Liver (tissue), 9 donors: ENCODE measurements around the gene DNAH17. TPM values are rescaled to one million over a fixed set of nuclear protein-coding genes. Genes with fewer than 3 reads are reported as not detected.

Experiments used
- DNase-seq: peaks from one replicate; pipeline ENCODE4 v3.0.0-alpha.2; 2017; ENCODE audit warnings: low spot score
- H3K27ac ChIP-seq, 2 donors: one replicate each; pipeline ENCODE4 v1.7.0; 2013; ENCODE audit warnings: inconsistent platforms in 2 of 2, low read length in 2 of 2, control low read depth in 1 of 2, low read depth in 1 of 2, mild to moderate bottlenecking in 1 of 2
- H3K27me3 ChIP-seq, 4 donors: one replicate each; pipeline versions ENCODE4 v1.6.1 to v1.7.0; 2013; ENCODE audit warnings: low read length in 3 of 4, inconsistent platforms in 1 of 4, mild to moderate bottlenecking in 1 of 4, moderate library complexity in 1 of 4; ENCODE audit not compliant: control insufficient read depth in 4 of 4, insufficient read depth in 4 of 4
- H3K36me3 ChIP-seq, 4 donors: one replicate each; pipeline versions ENCODE4 v1.6.1 to v1.7.0; 2013; ENCODE audit warnings: low read length in 3 of 4, mild to moderate bottlenecking in 3 of 4, low read depth in 1 of 4, moderate library complexity in 1 of 4; ENCODE audit not compliant: control insufficient read depth in 4 of 4, insufficient read depth in 3 of 4
- H3K4me1 ChIP-seq, 4 donors: one replicate each; pipeline versions ENCODE4 v1.6.1 to v1.7.0; 2013; ENCODE audit warnings: low read length in 3 of 4, mild to moderate bottlenecking in 3 of 4, moderate library complexity in 1 of 4; ENCODE audit not compliant: control insufficient read depth in 4 of 4, insufficient read depth in 4 of 4
- H3K4me3 ChIP-seq, 3 donors: one replicate each; pipeline versions ENCODE4 v1.6.1 to v1.7.0; 2013; ENCODE audit warnings: low read length in 3 of 3, control low read depth in 1 of 3, low read depth in 1 of 3, mild to moderate bottlenecking in 1 of 3
- H3K9ac ChIP-seq, 2 donors: one replicate each; pipeline ENCODE4 v1.7.0; 2013; ENCODE audit warnings: low read length in 2 of 2, mild to moderate bottlenecking in 2 of 2, moderate library complexity in 2 of 2, control low read depth in 1 of 2, low read depth in 1 of 2
- H3K9me3 ChIP-seq, 4 donors: one replicate each; pipeline versions ENCODE4 v1.6.1 to v1.7.0; 2013; ENCODE audit warnings: low read length in 3 of 4; ENCODE audit not compliant: control insufficient read depth in 4 of 4
- CTCF ChIP-seq: fragments of 150-350 bp; IDR thresholded peaks from 2 replicates; pipeline ENCODE4 v1.5.1; 2017; ENCODE audit warnings: improper control_type of control experiment, low read depth, low read length; ENCODE audit not compliant: missing input control
- EGR1 ChIP-seq, 2 donors: IDR thresholded peaks; 2 replicates each; pipeline ENCODE4 v1.6.1; 2016 to 2018; ENCODE audit warnings: antibody characterized with exemption in 2 of 2, low read depth in 2 of 2
- FOXA1 ChIP-seq: IDR thresholded peaks from 2 replicates; pipeline ENCODE4 v1.6.1; 2016; ENCODE audit warnings: antibody characterized with exemption
- FOXA2 ChIP-seq: IDR thresholded peaks from 2 replicates; pipeline ENCODE4 v1.6.1; 2016; ENCODE audit warnings: antibody characterized with exemption
- GABPA ChIP-seq, 2 donors: IDR thresholded peaks in 1 of 2; conservative IDR thresholded peaks in 1 of 2; 2 replicates each; pipeline ENCODE4 v1.6.1; 2016; ENCODE audit warnings: antibody characterized with exemption in 2 of 2, mild to moderate bottlenecking in 1 of 2, moderate library complexity in 1 of 2
- HNF4A ChIP-seq, 2 donors: conservative IDR thresholded peaks; 2 replicates each; pipeline ENCODE4 v1.6.1; 2016; ENCODE audit warnings: antibody characterized with exemption in 2 of 2, mild to moderate bottlenecking in 2 of 2
- HNF4G ChIP-seq: IDR thresholded peaks from 2 replicates; pipeline ENCODE4 v1.6.1; 2016; ENCODE audit warnings: antibody characterized with exemption
- JUND ChIP-seq, 2 donors: IDR thresholded peaks; 2 replicates each; pipeline ENCODE4 v1.6.1; 2016; ENCODE audit warnings: antibody characterized with exemption in 2 of 2
- MAX ChIP-seq: IDR thresholded peaks from 2 replicates; pipeline ENCODE4 v1.6.1; 2016; ENCODE audit warnings: antibody characterized with exemption
- NR2F2 ChIP-seq: IDR thresholded peaks from 2 replicates; pipeline ENCODE4 v1.6.1; 2016; ENCODE audit warnings: antibody characterized with exemption
- RAD21 ChIP-seq, 2 donors: IDR thresholded peaks; 2 replicates each; pipeline ENCODE4 v1.6.1; 2016; ENCODE audit warnings: antibody characterized with exemption in 2 of 2, mild to moderate bottlenecking in 2 of 2
- REST ChIP-seq: IDR thresholded peaks from 2 replicates; pipeline ENCODE4 v1.6.1; 2016; ENCODE audit warnings: antibody characterized with exemption, mild to moderate bottlenecking
- RXRA ChIP-seq, 2 donors: IDR thresholded peaks; 2 replicates each; pipeline ENCODE4 v1.6.1; 2017 to 2018; ENCODE audit warnings: antibody characterized with exemption in 2 of 2, mild to moderate bottlenecking in 1 of 2
- SP1 ChIP-seq: IDR thresholded peaks from 2 replicates; pipeline ENCODE4 v1.6.1; 2018; ENCODE audit warnings: antibody characterized with exemption, mild to moderate bottlenecking
- TAF1 ChIP-seq: conservative IDR thresholded peaks from 2 replicates; pipeline ENCODE4 v1.6.1; 2016; ENCODE audit warnings: antibody characterized with exemption, mild to moderate bottlenecking
- YY1 ChIP-seq: IDR thresholded peaks from 2 replicates; pipeline ENCODE4 v1.6.1; 2016; ENCODE audit warnings: antibody characterized with exemption, mild to moderate bottlenecking
- WGBS: extraction: QIAGEN DNeasy Blood & Tissue Kit; methylation state at CpG from one replicate; pipeline ENCODE4 v1.1.7; 2013; 5-methylcytosine and 5-hydroxymethylcytosine counted together
- polyA plus RNA-seq, 2 donors: library from polyadenylated mRNA; stranded (reverse) in 1 of 2; unstranded in 1 of 2; fragments of 200-250 nt in 1 of 2; fragments of >200 nt in 1 of 2; fragmentation: Nextera tagmentation in 1 of 2; extraction: Ambion mirVana in 1 of 2; gene quantifications; one replicate each; pipeline versions ENCODE4 v1.2.1 to v1.2.3, GENCODE V29; 2013 to 2015
- total RNA-seq, 2 donors: library from RNA; depleted of rRNA; stranded (reverse); fragments of >200 nt; gene quantifications; one replicate each; pipeline ENCODE4 v1.2.3, GENCODE V29; 2014
- donor health status: healthy.
- donor health status: healthy.
- donor health status: healthy.
- donor health status: healthy.
- donor health status: healthy.

DNAH17 gene
- total and polyA plus RNA-seq, 4 donors = 0.09 to 0.79 TPM; not detected in 2

GRCh38 chr17:78428025-78428575 lies 149.1 kb downstream of the DNAH17 start:
- H3K27ac ChIP-seq = no peak overlapping the region

GRCh38 chr17:78427140-78427539 lies 150.1 kb downstream of the DNAH17 start:
- H3K4me1 ChIP-seq = peaks cover 0 to 2% (median under 1%) of the 10 kb centered on the region in 4 donors
- DNase-seq = no peak
- peaks cover 6 to 34% (median 12%) of the 10 kb centered on the region in 4 donors for H3K36me3 ChIP-seq
- 95% methylated on average over 11 of the region's 11 CpGs for WGBS
- no peak overlapping the region for H3K9ac ChIP-seq
- H3K4me3 ChIP-seq = no peak overlapping the region
- TF ChIP-seq HNF4A (conservative IDR thresholded peaks at IDR 0.05) (no peak), FOXA2 (no peak), FOXA1 (no peak), EGR1 (IDR thresholded peaks at IDR 0.05; ENCODE audit: low read depth in 2 of 2) (no peak), HNF4G (no peak), RAD21 (IDR thresholded peaks at IDR 0.05) (no peak), CTCF (no peak), RXRA (IDR thresholded peaks at IDR 0.05) (no peak), YY1 (no peak)
- no peaks in the 10 kb centered on the region for H3K9me3 ChIP-seq
- H3K27me3 ChIP-seq = no peaks in the 10 kb centered on the region
- H3K27ac ChIP-seq = no peak overlapping the region

More at GRCh38 chr17:78428025-78428575, 149.1 kb downstream of the DNAH17 start:
- Histone ChIP-seq H3K9me3 (no peaks in the 10 kb centered on the region), H3K4me3 (no peak overlapping the region), H3K9ac (no peak overlapping the region), H3K4me1 (peaks cover 2 to 9% (median 5%) of the 10 kb centered on the region in 4 donors), H3K36me3 (peaks cover 6 to 34% (median 11%) of the 10 kb centered on the region in 4 donors), H3K27me3 (no peaks in the 10 kb centered on the region)
- TF ChIP-seq GABPA (IDR thresholded peaks at IDR 0.05 in 1 of 2, conservative IDR thresholded peaks at IDR 0.05 in 1 of 2) (no peak), RAD21 (IDR thresholded peaks at IDR 0.05) (no peak), RXRA (IDR thresholded peaks at IDR 0.05) (no peak), FOXA2 (no peak)
- WGBS = 89% methylated on average over 20 of the region's 20 CpGs
- DNase-seq = no peak

GRCh38 chr17:78426293-78426879 lies 150.8 kb downstream of the DNAH17 start:
- no peak overlapping the region for H3K27ac ChIP-seq
- no peaks in the 10 kb centered on the region for H3K27me3 ChIP-seq
- peaks cover 6 to 34% (median 12%) of the 10 kb centered on the region in 4 donors for H3K36me3 ChIP-seq
- no peak overlapping the region for H3K4me3 ChIP-seq
- DNase-seq = no peak
- no peak for TF ChIP-seq RXRA (IDR thresholded peaks at IDR 0.05)
- no peak for TF ChIP-seq MAX
- no peak for TF ChIP-seq HNF4G
- TF ChIP-seq CTCF = no peak
- no peak for TF ChIP-seq JUND (IDR thresholded peaks at IDR 0.05)
- no peak for TF ChIP-seq TAF1
- no peak for TF ChIP-seq REST
- TF ChIP-seq NR2F2 = no peak
- no peak for TF ChIP-seq SP1
- no peak for TF ChIP-seq YY1
- TF ChIP-seq FOXA1 = no peak
- TF ChIP-seq RAD21 (IDR thresholded peaks at IDR 0.05) = no peak
- H3K4me1 ChIP-seq = peaks cover 0 to 4% (median 1%) of the 10 kb centered on the region in 4 donors
- H3K9ac ChIP-seq = no peak overlapping the region
- no peaks in the 10 kb centered on the region for H3K9me3 ChIP-seq
- 96% methylated on average over 22 of the region's 22 CpGs for WGBS
